Measurements from ENCODE around the gene SUPT4H1. TPM values are rescaled to one million over a fixed set of nuclear protein-coding genes. Genes with fewer than 3 reads are reported as not detected.
A peak's percentile ranks its signal among the peaks of the same experiment; 100 is the strongest.

Gene SUPT4H1
- total and polyA plus RNA-seq, 9 of the 15 experiments (the other 6 are each of a cell fraction or from before 2014, with no cell fraction given): 62.1 to 320 (median 117) TPM

- TF ChIP-seq SMC3 (conservative IDR thresholded peaks at IDR 0.05; ENCODE audit: insufficient read depth, low read depth, low read length): peak; percentile 39; the same call in 1 of the 2 replicates
- TF ChIP-seq ZNF431 (CRISPR knock-in tag; IDR thresholded peaks at IDR 0.05): peak; percentile 59; the same call in 1 of the 2 replicates
- 0 out of 2 replicates have a peak, but pooled peaks have one; percentile 52 for TF ChIP-seq E2F5 (CRISPR knock-in tag; IDR thresholded peaks at IDR 0.05)
- peak; percentile 20; the same call in 1 of the 2 replicates for TF ChIP-seq ZSCAN29 (IDR thresholded peaks at IDR 0.05)
- TF ChIP-seq PKNOX1 (IDR thresholded peaks at IDR 0.05): peak; percentile 79
- peak; percentile 69 for TF ChIP-seq NCOR1 (IDR thresholded peaks at IDR 0.05)
- peak; percentile 99 for TF ChIP-seq TAF1 (IDR thresholded peaks at IDR 0.05; ENCODE audit: control insufficient read depth, extremely low read depth, insufficient read depth, low read length, severe bottlenecking)
- TF ChIP-seq ETV1 (tag; conservative IDR thresholded peaks at IDR 0.05; ENCODE audit: low read depth): peak; percentile 68; the same call in 1 of the 2 replicates
- TF ChIP-seq ZNF76 (CRISPR knock-in tag; IDR thresholded peaks at IDR 0.05; ENCODE audit: borderline replicate concordance): peak; percentile 36; the same call in 1 of the 2 replicates
- TF ChIP-seq ZBTB7A (IDR thresholded peaks at IDR 0.05; ENCODE audit: borderline replicate concordance, control insufficient read depth, low read depth, low read length): peak; percentile 98
- TF ChIP-seq HNRNPK (IDR thresholded peaks at IDR 0.05; ENCODE audit: low read depth, low read length, poor library complexity, severe bottlenecking): no peak
- TF ChIP-seq VEZF1 (CRISPR knock-in tag; IDR thresholded peaks at IDR 0.05): peak; percentile 97
- no peak for TF ChIP-seq CAMTA2 (CRISPR knock-in tag; conservative IDR thresholded peaks at IDR 0.05)
- 0 out of 2 replicates have a peak, but pooled peaks have one; percentile 43 for TF ChIP-seq DLX4 (CRISPR knock-in tag; IDR thresholded peaks at IDR 0.05)
- peak; percentile 84 for TF ChIP-seq EP400 (IDR thresholded peaks at IDR 0.05)
- TF ChIP-seq SRF (CRISPR knock-in tag; IDR thresholded peaks at IDR 0.05): peak; percentile 28 to 56; a peak in 3 of 4 replicates
- TF ChIP-seq SIN3B (IDR thresholded peaks at IDR 0.05; ENCODE audit: low read depth): peak; percentile 61; the same call in 1 of the 2 replicates
- TF ChIP-seq CTCF (IDR thresholded peaks at IDR 0.05 in 2 of 3, conservative IDR thresholded peaks at IDR 0.05 in 1 of 3; ENCODE audit: insufficient read depth in 2 of 3, low read depth in 1 of 3, low read length in 3 of 3): peak in 2 of 3 experiments; percentile 3 to 18; a peak in 1 of 6 replicates
- TF ChIP-seq ZNF830 (CRISPR knock-in tag; IDR thresholded peaks at IDR 0.05): 0 out of 2 replicates have a peak, but pooled peaks have one; percentile 88
These were observed 19.9 kb downstream of the SUPT4H1 start (continued) for GRCh38 chr17:58331815-58332777.
